Parathyroid adenoma (tissue), 2 donors: ENCODE results near the gene MBD3L2B.
A peak's percentile ranks its signal among the peaks of the same experiment; 100 is the strongest.
"Not testable (repeated sequence)": the region's sequence is repeated elsewhere in the genome, so short reads cannot be mapped to it uniquely, and the experiment has no call there.

ENCODE experiments used
- H2AFZ ChIP-seq: fragments of 300-600 bp; sonication (generic); one replicate; pipeline ENCODE4 v1.7.0; 2017; ENCODE audit warnings: antibody characterized with exemption, mild to moderate bottlenecking
- H3K27ac ChIP-seq: fragments of 300-600 bp; sonication (generic); one replicate; pipeline ENCODE4 v1.7.0; 2017
- H3K27me3 ChIP-seq: fragments of 300-600 bp; sonication (generic); one replicate; pipeline ENCODE4 v1.7.0; 2017; ENCODE audit warnings: low read length; ENCODE audit not compliant: control insufficient read depth, insufficient read depth
- H3K36me3 ChIP-seq: fragments of 300-600 bp; sonication (generic); one replicate; pipeline ENCODE4 v1.7.0; 2017; ENCODE audit warnings: low read length; ENCODE audit not compliant: control insufficient read depth, insufficient read depth
- H3K4me1 ChIP-seq: fragments of 300-600 bp; sonication (generic); one replicate; pipeline ENCODE4 v1.7.0; 2017; ENCODE audit warnings: control low read depth
- H3K4me2 ChIP-seq: fragments of 300-600 bp; sonication (generic); one replicate; pipeline ENCODE4 v1.7.0; 2017; ENCODE audit warnings: low read length
- H3K4me3 ChIP-seq: fragments of 300-600 bp; sonication (generic); one replicate; pipeline ENCODE4 v1.7.0; 2017; ENCODE audit warnings: low read depth, low read length
- H3K79me2 ChIP-seq: fragments of 300-600 bp; sonication (generic); one replicate; pipeline ENCODE4 v1.7.0; 2017; ENCODE audit warnings: control low read depth
- H3K9ac ChIP-seq: fragments of 300-600 bp; sonication (generic); one replicate; pipeline ENCODE4 v1.7.0; 2017; ENCODE audit warnings: mild to moderate bottlenecking
- H3K9me3 ChIP-seq: fragments of 300-600 bp; sonication (generic); one replicate; pipeline ENCODE4 v1.7.0; 2017; ENCODE audit warnings: low read length; ENCODE audit not compliant: control insufficient read depth
- CTCF ChIP-seq: fragments of 300-600 bp; sonication (generic); IDR thresholded peaks from one replicate; pipeline ENCODE4 v1.7.0; 2017; ENCODE audit warnings: antibody characterized with exemption, mild to moderate bottlenecking
- donor health status: primary hyperparathyroidism.

The MBD3L2B gene

GRCh38 chr19:7021331-7021730, at the start of gene MBD3L2B:
TSS of gene MBD3L2B (minus strand) at chr19:7021431. CDS start at chr19:7021397, 34 bp downstream.
- H3K79me2 ChIP-seq, H3K4me1 ChIP-seq, H3K9ac ChIP-seq, H3K36me3 ChIP-seq, H2AFZ ChIP-seq, H3K27ac ChIP-seq, H3K4me2 ChIP-seq, H3K9me3 ChIP-seq, H3K4me3 ChIP-seq, H3K27me3 ChIP-seq: not testable (repeated sequence)

GRCh38 chr19:7069904-7070226, 48.6 kb upstream of the MBD3L2B start:
- Histone ChIP-seq H3K4me1 (no peaks in the 10 kb centered on the region), H2AFZ (peak overlapping the region; percentile 94), H3K79me2 (peaks cover 3% of the 10 kb centered on the region), H3K27ac (peak overlapping the region; percentile 91), H3K27me3 (no peaks in the 10 kb centered on the region), H3K4me3 (peak overlapping the region; percentile 96), H3K9me3 (no peaks in the 10 kb centered on the region), H3K9ac (peak overlapping the region; percentile 73), H3K4me2 (peak overlapping the region; percentile 93), H3K36me3 (no peaks in the 10 kb centered on the region)
- TF ChIP-seq CTCF, result no peak

GRCh38 chr19:7069042-7069903, 48.0 kb upstream of the MBD3L2B start, which contains the start of gene ZNF557:
TSS of gene ZNF557 (plus strand) at chr19:7069703. CDS start at chr19:7075075, 5,372 bp downstream.
- H3K27ac ChIP-seq, result peak within 1 kb of the TSS; percentile 91
- H3K79me2 ChIP-seq, result peaks cover 3% of the 10 kb centered on the region
- H3K9me3 ChIP-seq, result no peaks in the 10 kb centered on the region
- H3K9ac ChIP-seq, result peak within 1 kb of the TSS; percentile 73
- peak within 1 kb of the TSS; percentile 96 for H3K4me3 ChIP-seq
- peak within 1 kb of the TSS; percentile 93 for H3K4me2 ChIP-seq
- TF ChIP-seq CTCF, result no peak
- no peaks in the 10 kb centered on the region for H3K27me3 ChIP-seq
- no peaks in the 10 kb centered on the region for H3K4me1 ChIP-seq
- H2AFZ ChIP-seq, result peak within 1 kb of the TSS; percentile 94
- H3K36me3 ChIP-seq, result no peaks in the 10 kb centered on the region

- peak overlapping the region; percentile 91 for H3K27ac ChIP-seq
- TF ChIP-seq CTCF, result no peak
- H2AFZ ChIP-seq, result peak overlapping the region; percentile 94
- no peaks in the 10 kb centered on the region for H3K9me3 ChIP-seq
- no peaks in the 10 kb centered on the region for H3K4me1 ChIP-seq
- no peak overlapping the region for H3K9ac ChIP-seq
- H3K79me2 ChIP-seq, result peaks cover 3% of the 10 kb centered on the region
- peak overlapping the region; percentile 96 for H3K4me3 ChIP-seq
- H3K27me3 ChIP-seq, result no peaks in the 10 kb centered on the region
- H3K36me3 ChIP-seq, result no peaks in the 10 kb centered on the region
- peak overlapping the region; percentile 50 for H3K4me2 ChIP-seq
Observed at GRCh38 chr19:7068599-7068998, 47.4 kb upstream of the MBD3L2B start.

- no peak overlapping the region for H3K27ac ChIP-seq
- H3K4me1 ChIP-seq, result no peaks in the 10 kb centered on the region
- no peaks in the 10 kb centered on the region for H3K36me3 ChIP-seq
- H3K9me3 ChIP-seq, result no peaks in the 10 kb centered on the region
- no peak overlapping the region for H3K4me2 ChIP-seq
- no peaks in the 10 kb centered on the region for H3K27me3 ChIP-seq
- no peak overlapping the region for H2AFZ ChIP-seq
- H3K9ac ChIP-seq, result no peak overlapping the region
- no peak for TF ChIP-seq CTCF
- peaks cover 3% of the 10 kb centered on the region for H3K79me2 ChIP-seq
- H3K4me3 ChIP-seq, result no peak overlapping the region
Observed at GRCh38 chr19:7067716-7068115, 46.5 kb upstream of the MBD3L2B start.

- H3K4me2 ChIP-seq, H3K27ac ChIP-seq, H3K36me3 ChIP-seq, H2AFZ ChIP-seq, H3K79me2 ChIP-seq, H3K9ac ChIP-seq, H3K9me3 ChIP-seq, H3K27me3 ChIP-seq, H3K4me1 ChIP-seq, H3K4me3 ChIP-seq: not testable (repeated sequence)
Observed at GRCh38 chr19:7067122-7067521, 45.9 kb upstream of the MBD3L2B start.
